Stimulated activated CD8-positive, alpha-beta memory T cell treated with anti-CD3 and anti-CD28 coated beads, Interleukin-15, amount 100 ng/mL, for 24 hours (primary cell): Measurements from ENCODE around the gene STK38.

Experiments used
- DNase-seq: peaks from one replicate; pipeline ENCODE4 v3.0.0-alpha.2; 2020; ENCODE audit warnings: low read depth

STK38 gene

GRCh38 chr6:36563928-36564284 is 16.6 kb upstream of the STK38 start:
- DNase-seq, result no peak

DNA sequence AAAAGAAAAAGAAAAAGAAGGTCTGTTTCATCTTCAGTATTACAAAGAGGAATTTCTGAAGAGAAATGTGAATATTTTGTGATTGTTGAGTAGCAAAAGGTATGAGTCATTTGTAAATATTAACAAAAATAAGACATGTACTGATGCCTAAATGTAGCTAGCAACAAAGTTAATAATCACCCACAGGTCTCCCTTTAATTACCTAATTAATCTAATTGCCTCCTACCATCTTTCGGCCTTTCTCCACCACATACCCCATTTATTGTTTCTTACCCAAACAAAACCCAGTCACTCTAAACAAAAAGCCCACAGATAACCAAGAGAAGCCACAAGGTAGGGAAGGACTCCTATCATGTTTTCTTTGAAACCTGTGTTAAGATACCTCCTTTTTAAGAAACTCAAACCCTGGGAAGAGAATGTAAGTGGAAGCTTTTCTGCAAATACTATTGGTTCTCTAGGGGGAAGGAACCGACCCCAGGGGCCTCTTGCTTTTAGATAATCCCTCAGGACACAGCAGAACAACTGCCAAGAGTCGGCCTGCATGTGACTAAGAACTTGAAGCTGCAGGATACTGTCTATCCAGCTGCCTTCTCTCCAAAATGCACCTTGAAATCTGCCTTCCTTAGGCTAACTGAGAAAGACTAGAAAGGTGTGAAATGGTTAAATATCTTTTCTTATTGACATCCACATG is 16.1 kb upstream of the STK38 start:
- DNase-seq, result no peak

GRCh38 chr6:36560822-36561221 is 13.5 kb upstream of the STK38 start:
- no peak for DNase-seq

- no peak for DNase-seq
Observed at GRCh38 chr6:36559011-36559793, 11.9 kb upstream of the STK38 start.

- no peak for DNase-seq
Observed at GRCh38 chr6:36556281-36556680, 9.0 kb upstream of the STK38 start.

DNA sequence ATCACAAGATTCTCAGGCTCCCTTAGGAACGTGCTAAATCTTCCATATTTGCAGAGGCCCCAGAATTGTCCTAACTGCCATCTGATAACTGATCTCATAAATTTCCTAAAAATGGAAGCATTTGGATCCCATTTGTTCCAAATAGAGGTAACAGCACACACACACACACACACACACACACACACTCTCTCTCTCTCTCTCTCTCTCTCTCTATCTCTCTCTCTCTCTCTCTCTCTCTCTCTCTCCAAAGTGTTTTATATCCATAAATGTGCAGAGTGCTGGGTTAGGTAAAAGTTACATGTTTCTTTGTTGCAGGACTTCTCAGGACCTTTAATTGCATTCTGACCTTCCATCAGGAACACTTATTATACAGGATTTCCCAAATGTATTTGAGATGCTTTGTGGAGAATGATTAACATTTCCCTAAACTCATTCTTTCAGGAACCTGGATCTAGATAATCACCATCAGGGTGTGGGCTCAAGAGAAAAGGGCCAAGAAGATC is 8.5 kb upstream of the STK38 start:
- no peak for DNase-seq

GRCh38 chr6:36550473-36551000 is 3.3 kb upstream of the STK38 start:
- DNase-seq, result no peak

DNA sequence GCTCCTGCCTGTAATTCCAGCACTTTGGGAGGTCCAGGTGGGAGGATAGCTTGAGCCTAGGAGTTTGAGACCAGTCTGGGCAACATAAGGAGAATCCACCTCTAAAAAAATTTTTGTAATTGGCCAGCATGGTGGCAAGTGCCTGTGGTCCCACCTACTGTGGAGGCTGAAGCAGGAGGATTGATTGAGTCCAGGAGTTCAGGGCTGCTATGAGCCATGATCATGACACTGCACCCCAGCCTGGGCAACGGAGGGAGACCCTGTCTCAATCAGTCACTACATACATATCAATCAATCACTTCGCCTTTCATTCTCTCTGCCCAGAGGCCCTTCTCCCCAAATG is 1.1 kb upstream of the STK38 start:
- no peak for DNase-seq

GRCh38 chr6:36547646-36548400 is 544 bp upstream of the STK38 start:
- DNase-seq, result no peak

DNA sequence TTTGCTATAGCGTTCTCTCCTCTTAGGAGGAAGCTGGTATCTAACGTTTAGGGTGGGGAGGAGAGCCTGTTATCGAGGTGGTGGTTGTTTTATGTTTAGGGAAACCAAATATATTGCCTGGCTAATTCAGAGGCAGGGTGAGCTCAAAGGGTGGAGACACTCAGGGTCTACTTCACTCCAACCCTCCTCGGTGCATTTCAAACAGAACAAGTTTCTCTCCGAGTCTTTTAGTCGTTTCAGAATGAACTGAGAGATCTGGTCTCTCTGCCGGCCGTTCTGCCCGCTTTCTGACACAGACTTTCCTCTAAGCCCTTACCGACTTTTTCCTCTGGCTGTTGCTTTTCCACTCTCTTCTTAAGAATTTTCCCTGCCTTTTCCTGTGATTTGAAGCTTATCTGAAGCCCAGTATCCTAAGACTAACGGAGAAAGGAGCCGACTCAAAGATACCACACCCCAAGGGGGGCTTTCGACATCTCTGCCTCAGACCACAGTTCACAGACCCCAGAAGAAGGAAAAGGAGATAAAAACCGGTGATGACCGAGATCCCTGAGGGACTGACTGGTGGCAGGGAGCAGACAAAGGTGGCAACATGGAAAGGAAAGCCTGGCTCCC is 865 bp downstream of the STK38 start:
- DNase-seq, result no peak

- no peak for DNase-seq
Observed at GRCh38 chr6:36545767-36546307, 1.4 kb downstream of the STK38 start.

DNA sequence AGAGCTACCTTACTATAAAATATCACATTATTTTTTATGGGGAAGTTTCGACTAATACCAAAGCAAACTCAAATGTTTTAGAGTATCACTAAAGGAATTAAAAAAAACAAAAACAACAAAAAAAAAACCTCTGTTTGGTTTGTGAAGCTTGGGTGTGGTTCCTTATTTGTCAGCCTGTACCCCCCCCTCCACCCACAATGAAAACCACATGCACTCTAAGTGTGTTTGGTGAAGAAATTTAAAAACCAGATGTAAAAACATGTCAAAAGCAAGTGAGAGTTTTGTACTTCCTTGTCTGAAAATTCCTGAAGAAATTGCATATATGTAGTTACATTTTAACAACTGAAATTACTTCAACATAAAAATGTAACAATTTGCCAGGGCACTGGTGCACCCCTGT is 3.1 kb downstream of the STK38 start:
- no peak for DNase-seq

- no peak for DNase-seq
Observed at GRCh38 chr6:36542041-36542440, 5.2 kb downstream of the STK38 start.

DNA sequence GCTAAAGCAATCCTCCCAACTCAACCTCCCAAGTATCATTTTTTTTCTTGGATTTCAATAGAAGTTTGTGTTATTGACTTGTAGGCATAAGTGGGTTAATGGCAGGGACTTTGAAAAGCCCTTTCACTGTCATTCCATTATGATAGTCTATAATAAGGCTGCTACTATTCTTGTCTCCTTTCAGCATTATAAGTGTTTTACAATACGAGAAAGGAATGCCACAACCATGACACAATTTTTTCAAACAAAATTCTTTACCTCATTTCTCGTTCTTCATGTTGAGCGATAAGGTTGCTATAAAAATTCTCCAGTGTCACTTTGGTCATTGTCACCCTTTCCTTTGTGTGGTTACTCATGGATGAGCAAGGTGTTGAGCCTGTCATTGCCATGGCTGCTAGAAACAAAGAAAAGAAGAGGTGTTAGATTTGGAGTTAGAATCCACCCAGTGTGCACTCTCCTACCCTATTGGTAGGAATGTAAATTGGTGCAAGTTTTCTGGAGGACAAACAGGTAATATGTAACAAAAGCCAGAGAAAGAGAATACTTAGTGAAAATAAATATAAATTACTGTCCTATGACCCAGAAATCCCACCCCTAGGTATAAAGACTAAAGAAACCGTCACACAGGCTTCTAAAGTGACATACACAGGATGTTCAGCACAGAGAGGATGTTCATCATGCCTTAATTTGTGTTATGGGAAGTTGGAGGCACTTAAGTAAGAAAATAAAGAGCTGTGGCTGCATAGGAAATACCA is 7.3 kb downstream of the STK38 start:
- DNase-seq, result no peak

DNA sequence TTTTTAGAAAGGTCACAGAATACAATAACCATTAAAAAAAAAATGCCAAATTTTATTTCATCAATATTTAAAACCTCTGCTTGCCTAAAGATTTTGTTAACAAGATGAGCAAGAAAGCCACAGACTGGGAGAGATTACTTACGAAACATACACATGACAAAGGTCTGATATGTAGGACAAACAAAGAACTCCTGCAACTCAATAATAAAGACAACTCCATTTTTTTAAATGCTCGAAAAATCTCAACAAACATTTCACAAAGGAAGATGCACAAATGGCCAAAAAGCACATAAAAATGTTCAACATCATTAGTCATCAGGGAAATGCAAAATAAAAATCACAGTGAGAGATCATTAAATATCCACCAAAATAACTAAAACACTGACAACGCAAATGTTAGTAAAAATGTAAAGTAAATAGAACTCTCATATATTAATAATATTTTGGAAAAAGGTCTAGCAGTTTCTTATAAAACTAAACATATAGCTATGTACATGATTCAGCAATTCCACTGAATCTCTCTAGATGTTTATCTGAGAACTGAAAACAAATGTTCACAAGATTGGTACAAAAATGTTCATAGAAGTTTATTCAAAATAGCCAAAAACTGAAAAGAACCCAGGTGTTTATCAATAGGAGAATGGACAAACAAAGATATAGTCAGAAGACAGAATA is 10.3 kb downstream of the STK38 start:
- no peak for DNase-seq

DNA sequence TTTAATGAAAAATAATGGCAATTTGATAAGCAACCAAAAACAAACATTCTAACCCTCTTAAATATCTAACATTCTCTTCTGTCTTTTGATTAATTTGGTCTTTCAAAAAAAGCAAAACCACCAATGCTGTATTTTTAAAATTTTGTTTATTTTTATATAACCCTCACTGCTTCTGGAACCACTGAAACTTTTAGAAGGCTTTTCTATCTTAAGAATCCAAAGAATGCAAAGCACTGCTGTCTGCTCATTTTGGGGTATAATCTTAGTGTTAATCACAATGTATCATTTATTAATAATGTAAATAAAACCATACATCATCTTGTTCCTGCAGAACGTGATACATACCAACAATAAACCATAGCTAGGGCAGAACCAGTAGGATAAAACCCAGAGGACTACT is 14.0 kb downstream of the STK38 start:
- no peak for DNase-seq

DNA sequence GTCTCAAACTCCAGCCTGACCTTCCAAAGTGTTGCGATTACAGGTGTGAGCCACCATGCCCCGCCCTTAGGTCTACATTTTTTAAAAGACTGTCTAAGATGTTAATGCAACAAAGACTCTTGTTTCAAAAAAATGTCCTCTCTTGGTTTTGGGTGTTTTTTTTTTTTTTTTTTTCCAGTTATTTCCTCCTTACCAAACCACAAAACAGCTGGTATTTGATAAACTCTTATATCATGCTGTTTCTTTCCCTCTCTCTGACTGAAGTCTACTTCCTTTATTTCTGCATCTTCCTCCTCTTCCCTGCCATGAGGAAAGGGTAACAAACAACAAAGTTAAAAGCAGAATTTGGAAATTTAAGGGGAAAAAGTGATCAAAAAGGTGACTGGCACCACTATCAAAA is 21.2 kb downstream of the STK38 start:
- no peak for DNase-seq

DNA sequence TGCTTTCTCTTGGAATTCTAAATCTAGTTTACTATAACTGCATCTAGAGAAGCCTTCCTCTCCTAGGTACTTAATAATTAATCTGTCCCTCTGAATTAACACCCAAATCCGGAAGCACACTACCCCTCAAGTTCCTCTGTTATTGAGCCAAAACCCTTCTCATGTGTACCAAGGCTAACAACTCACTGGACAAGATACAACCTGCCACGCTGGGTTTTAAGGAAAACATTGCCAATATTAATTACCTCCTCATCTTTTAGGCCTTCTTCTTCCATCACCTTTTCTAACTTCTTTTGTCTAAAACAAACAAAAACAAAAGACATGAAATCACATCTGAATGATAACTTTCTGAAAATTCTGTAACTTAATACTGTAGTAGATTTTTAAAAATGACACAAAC is 21.9 kb downstream of the STK38 start:
- DNase-seq, result no peak

DNA sequence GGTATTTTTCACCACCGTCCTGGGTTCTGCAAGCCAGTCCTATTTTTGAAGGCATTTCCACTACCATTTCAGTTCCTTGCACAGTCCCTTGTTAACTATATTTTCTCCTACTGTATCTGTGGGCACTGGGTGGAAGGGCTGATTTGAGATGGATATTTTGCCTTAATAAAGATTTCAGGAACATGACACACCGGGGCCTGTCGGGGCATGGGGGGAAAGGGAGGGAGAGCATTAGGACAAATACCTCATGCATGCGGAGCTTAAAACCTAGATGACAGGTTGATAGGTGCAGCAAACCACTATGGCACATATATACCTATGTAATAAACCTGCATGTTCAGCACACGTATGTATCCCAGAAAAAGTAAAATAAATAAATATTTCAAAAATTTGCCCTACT is 22.4 kb downstream of the STK38 start:
- no peak for DNase-seq

- DNase-seq, result no peak
Observed at GRCh38 chr6:36523936-36524499, 23.3 kb downstream of the STK38 start.
